ENCODE measurements around the gene SYT7.

The SYT7 gene

GRCh38 chr11:61579676-61580270 is 1.1 kb downstream of the SYT7 start:
- no peak for TF ChIP-seq CTCF (IDR thresholded peaks at IDR 0.05; ENCODE audit: low read depth, low read length)
- DNase-seq (ENCODE audit: extremely low read depth, low read depth): no peak

GRCh38 chr11:61578819-61579675 is 1.8 kb downstream of the SYT7 start:
- TF ChIP-seq CTCF (IDR thresholded peaks at IDR 0.05; ENCODE audit: low read depth, low read length): no peak; the same call in 1 of the 2 replicates
- DNase-seq (ENCODE audit: extremely low read depth, low read depth): no peak

GRCh38 chr11:61577383-61578118 is 3.3 kb downstream of the SYT7 start:
- TF ChIP-seq CTCF (IDR thresholded peaks at IDR 0.05; ENCODE audit: low read depth, low read length): peak; percentile 40
- no peak for DNase-seq (ENCODE audit: extremely low read depth, low read depth)

- no peak for TF ChIP-seq CTCF (IDR thresholded peaks at IDR 0.05; ENCODE audit: low read depth, low read length)
- no peak for DNase-seq (ENCODE audit: extremely low read depth, low read depth)
Observed at GRCh38 chr11:61575886-61576861, 4.7 kb downstream of the SYT7 start.

GRCh38 chr11:61574611-61575010 is 6.3 kb downstream of the SYT7 start:
- TF ChIP-seq CTCF (IDR thresholded peaks at IDR 0.05; ENCODE audit: low read depth, low read length): no peak
- DNase-seq (ENCODE audit: extremely low read depth, low read depth): no peak

GRCh38 chr11:61572913-61573312 is 8.0 kb downstream of the SYT7 start:
- DNase-seq (ENCODE audit: extremely low read depth, low read depth): no peak
- no peak for TF ChIP-seq CTCF (IDR thresholded peaks at IDR 0.05; ENCODE audit: low read depth, low read length)

Measured in AG09319 (cell line).